ENCODE results near the gene DSG3. TPM values are rescaled to one million over a fixed set of nuclear protein-coding genes. Genes with fewer than 3 reads are reported as not detected.

Gene DSG3
- total RNA-seq, 2 donors from 2014 or later: not detected

- no peak overlapping the region for H3K9ac ChIP-seq (ENCODE audit: extremely low read depth, low read length, poor library complexity, severe bottlenecking)
- Mint-ChIP-seq H3K9me3 (no peaks in the 10 kb centered on the region), H3K27ac (no peak overlapping the region), H3K4me1 (no peaks in the 10 kb centered on the region), H3K27me3 (ENCODE audit: insufficient read depth) (no peaks in the 10 kb centered on the region), H3K4me3 (no peak overlapping the region), H3K36me3 (ENCODE audit: low read depth) (no peaks in the 10 kb centered on the region)
- H3K4me1 ChIP-seq (ENCODE audit: control insufficient read depth, insufficient read depth, low read length): no peaks in the 10 kb centered on the region
- no peak for DNase-seq
- no peak overlapping the region for H3K27ac ChIP-seq (ENCODE audit: low read depth, low read length)
- TF ChIP-seq CTCF (conservative IDR thresholded peaks at IDR 0.05): no peak
- H3K9me3 ChIP-seq (ENCODE audit: control insufficient read depth, low read length): no peaks in the 10 kb centered on the region
- H3K27me3 ChIP-seq (ENCODE audit: control insufficient read depth, insufficient read depth, low read length, poor library complexity, severe bottlenecking): no peaks in the 10 kb centered on the region
- no peaks in the 10 kb centered on the region for H3K36me3 ChIP-seq (ENCODE audit: control insufficient read depth, insufficient read depth, low read length)
- no peak overlapping the region for H3K4me3 ChIP-seq (ENCODE audit: low read length)
Observed at GRCh38 chr18:31450409-31450808, 2.9 kb downstream of the DSG3 start.

- no peak for DNase-seq
- Histone ChIP-seq H3K36me3 (ENCODE audit: control insufficient read depth, insufficient read depth, low read length) (no peaks in the 10 kb centered on the region), H3K27me3 (ENCODE audit: control insufficient read depth, insufficient read depth, low read length, poor library complexity, severe bottlenecking) (no peaks in the 10 kb centered on the region), H3K9ac (ENCODE audit: extremely low read depth, low read length, poor library complexity, severe bottlenecking) (no peak overlapping the region), H3K4me1 (ENCODE audit: control insufficient read depth, insufficient read depth, low read length) (no peaks in the 10 kb centered on the region), H3K9me3 (ENCODE audit: control insufficient read depth, low read length) (no peaks in the 10 kb centered on the region), H3K27ac (ENCODE audit: low read depth, low read length) (no peak overlapping the region), H3K4me3 (ENCODE audit: low read length) (no peak overlapping the region)
- Mint-ChIP-seq H3K27me3 (ENCODE audit: insufficient read depth) (no peaks in the 10 kb centered on the region), H3K36me3 (ENCODE audit: low read depth) (no peaks in the 10 kb centered on the region), H3K4me3 (no peak overlapping the region), H3K4me1 (no peaks in the 10 kb centered on the region), H3K9me3 (no peaks in the 10 kb centered on the region), H3K27ac (no peak overlapping the region)
- TF ChIP-seq CTCF (conservative IDR thresholded peaks at IDR 0.05): no peak
- WGBS, 2 experiments (ENCODE audit: insufficient coverage in 1 of 2, insufficient read length in 1 of 2): 82% methylated on average over 1 of the region's 1 CpG; no CpG with 5 or more reads in 1 of the 2 experiments
Observed at GRCh38 chr18:31451625-31452024, 4.1 kb downstream of the DSG3 start.

- Mint-ChIP-seq H3K9me3 (no peaks in the 10 kb centered on the region), H3K27me3 (ENCODE audit: insufficient read depth) (peaks cover 2% of the 10 kb centered on the region), H3K36me3 (ENCODE audit: low read depth) (no peaks in the 10 kb centered on the region), H3K4me1 (no peaks in the 10 kb centered on the region), H3K4me3 (no peak overlapping the region), H3K27ac (no peak overlapping the region)
- 89 to 94% methylated on average over 2 to 3 of the region's 3 CpGs for WGBS, 2 experiments (ENCODE audit: insufficient coverage in 1 of 2, insufficient read length in 1 of 2)
- no peaks in the 10 kb centered on the region for H3K9me3 ChIP-seq (ENCODE audit: control insufficient read depth, low read length)
- H3K4me3 ChIP-seq (ENCODE audit: low read length): no peak overlapping the region
- H3K4me1 ChIP-seq (ENCODE audit: control insufficient read depth, insufficient read depth, low read length): no peaks in the 10 kb centered on the region
- no peaks in the 10 kb centered on the region for H3K36me3 ChIP-seq (ENCODE audit: control insufficient read depth, insufficient read depth, low read length)
- no peak for TF ChIP-seq CTCF (conservative IDR thresholded peaks at IDR 0.05)
- no peak overlapping the region for H3K9ac ChIP-seq (ENCODE audit: extremely low read depth, low read length, poor library complexity, severe bottlenecking)
- H3K27me3 ChIP-seq (ENCODE audit: control insufficient read depth, insufficient read depth, low read length, poor library complexity, severe bottlenecking): no peaks in the 10 kb centered on the region
- H3K27ac ChIP-seq (ENCODE audit: low read depth, low read length): no peak overlapping the region
- DNase-seq: no peak
Observed at GRCh38 chr18:31454066-31454708, 6.6 kb downstream of the DSG3 start.

Data from endodermal cell (in vitro differentiated cells).